SW480 (cell line): Measurements from ENCODE around the gene ADH1A.
"Not testable (repeated sequence)": the region's sequence is repeated elsewhere in the genome, so short reads cannot be mapped to it uniquely, and the experiment has no call there.

Experiments
- DNase-seq: peaks from one replicate; pipeline ENCODE4 v3.0.0-alpha.2; 2016; ENCODE audit warnings: low spot score

ADH1A gene

GRCh38 chr4:99290848-99291786, at the start of gene ADH1A:
ADH1A (minus strand) TSS chr4:99290985; CDS start chr4:99290914, 71 bp downstream.
- DNase-seq = no peak

- DNase-seq = no peak
These were observed 48.4 kb upstream of the ADH1A start for GRCh38 chr4:99339172-99339571.

GRCh38 chr4:99336553-99336952, 45.8 kb upstream of the ADH1A start:
- no peak for DNase-seq

GRCh38 chr4:99334880-99335279, 44.1 kb upstream of the ADH1A start:
- no peak for DNase-seq

- no peak for DNase-seq
These were observed 39.9 kb upstream of the ADH1A start for GRCh38 chr4:99330648-99331047.

- no peak for DNase-seq
These were observed 39.1 kb upstream of the ADH1A start for GRCh38 chr4:99329876-99330275.

GRCh38 chr4:99324979-99325378, 34.2 kb upstream of the ADH1A start:
- DNase-seq = no peak

- DNase-seq = no peak
These were observed 33.6 kb upstream of the ADH1A start for GRCh38 chr4:99324361-99324760.

GRCh38 chr4:99323756-99324155, 33.0 kb upstream of the ADH1A start:
- no peak for DNase-seq

GRCh38 chr4:99321241-99322191, 30.7 kb upstream of the ADH1A start, which contains the start of gene ADH1B:
ADH1B (minus strand) TSS chr4:99321401; CDS start chr4:99321331, 70 bp downstream.
- no peak for DNase-seq

GRCh38 chr4:99317811-99318210, 27.0 kb upstream of the ADH1A start:
- DNase-seq = not testable (repeated sequence)

GRCh38 chr4:99317354-99317753, 26.6 kb upstream of the ADH1A start:
- no peak for DNase-seq

GRCh38 chr4:99315839-99316238, 25.1 kb upstream of the ADH1A start:
- DNase-seq = no peak

GRCh38 chr4:99314211-99314610, 23.4 kb upstream of the ADH1A start:
- no peak for DNase-seq

GRCh38 chr4:99310389-99310788, 19.6 kb upstream of the ADH1A start:
- no peak for DNase-seq

GRCh38 chr4:99305638-99306400, 15.0 kb upstream of the ADH1A start:
- no peak for DNase-seq

GRCh38 chr4:99301376-99302164, 10.8 kb upstream of the ADH1A start:
- no peak for DNase-seq

- no peak for DNase-seq
These were observed 10.1 kb upstream of the ADH1A start for GRCh38 chr4:99300934-99301333.

GRCh38 chr4:99293357-99293756, 2.6 kb upstream of the ADH1A start:
- DNase-seq = no peak

- no peak for DNase-seq
These were observed 5.4 kb downstream of the ADH1A start for GRCh38 chr4:99285387-99285786.

GRCh38 chr4:99282731-99283130, 8.1 kb downstream of the ADH1A start:
- no peak for DNase-seq
